Measurements from ENCODE around the gene HGFAC.

HGFAC gene

GRCh38 chr4:3493720-3494461 is 52.1 kb downstream of the HGFAC start:
- Histone ChIP-seq H3K27ac (ENCODE audit: poor library complexity, severe bottlenecking) (no peak overlapping the region), H3K27me3 (ENCODE audit: insufficient read depth, poor library complexity, severe bottlenecking) (no peaks in the 10 kb centered on the region), H3K4me1 (ENCODE audit: insufficient read depth, poor library complexity, severe bottlenecking) (no peaks in the 10 kb centered on the region), H3K36me3 (ENCODE audit: low read depth) (peaks cover 12% of the 10 kb centered on the region), H3K4me3 (ENCODE audit: severe bottlenecking) (no peak overlapping the region), H3K9me3 (ENCODE audit: severe bottlenecking) (no peaks in the 10 kb centered on the region)
- ATAC-seq (ENCODE audit: low read depth): no peak
- TF ChIP-seq CTCF (IDR thresholded peaks at IDR 0.05; ENCODE audit: poor library complexity, severe bottlenecking): no peak
- DNase-seq (ENCODE audit: low spot score): no peak

- no peak for DNase-seq (ENCODE audit: low spot score)
- no peak overlapping the region for H3K27ac ChIP-seq (ENCODE audit: poor library complexity, severe bottlenecking)
- H3K9me3 ChIP-seq (ENCODE audit: severe bottlenecking): no peaks in the 10 kb centered on the region
- peaks cover 12% of the 10 kb centered on the region for H3K36me3 ChIP-seq (ENCODE audit: low read depth)
- no peak overlapping the region for H3K4me3 ChIP-seq (ENCODE audit: severe bottlenecking)
- no peak for ATAC-seq (ENCODE audit: low read depth)
- H3K4me1 ChIP-seq (ENCODE audit: insufficient read depth, poor library complexity, severe bottlenecking): no peaks in the 10 kb centered on the region
- H3K27me3 ChIP-seq (ENCODE audit: insufficient read depth, poor library complexity, severe bottlenecking): no peaks in the 10 kb centered on the region
- no peak for TF ChIP-seq CTCF (IDR thresholded peaks at IDR 0.05; ENCODE audit: poor library complexity, severe bottlenecking)
Observed at GRCh38 chr4:3494462-3494871, 52.7 kb downstream of the HGFAC start.

GRCh38 chr4:3495204-3495975 is 53.6 kb downstream of the HGFAC start:
- Histone ChIP-seq H3K27ac (ENCODE audit: poor library complexity, severe bottlenecking) (no peak overlapping the region), H3K27me3 (ENCODE audit: insufficient read depth, poor library complexity, severe bottlenecking) (no peaks in the 10 kb centered on the region), H3K4me3 (ENCODE audit: severe bottlenecking) (no peak overlapping the region), H3K4me1 (ENCODE audit: insufficient read depth, poor library complexity, severe bottlenecking) (no peaks in the 10 kb centered on the region), H3K9me3 (ENCODE audit: severe bottlenecking) (no peaks in the 10 kb centered on the region), H3K36me3 (ENCODE audit: low read depth) (peaks cover 12% of the 10 kb centered on the region)
- no peak for ATAC-seq (ENCODE audit: low read depth)
- DNase-seq (ENCODE audit: low spot score): no peak
- TF ChIP-seq CTCF (IDR thresholded peaks at IDR 0.05; ENCODE audit: poor library complexity, severe bottlenecking): no peak

GRCh38 chr4:3496021-3496420 is 54.3 kb downstream of the HGFAC start:
- TF ChIP-seq CTCF (IDR thresholded peaks at IDR 0.05; ENCODE audit: poor library complexity, severe bottlenecking): no peak
- no peaks in the 10 kb centered on the region for H3K27me3 ChIP-seq (ENCODE audit: insufficient read depth, poor library complexity, severe bottlenecking)
- H3K36me3 ChIP-seq (ENCODE audit: low read depth): peaks cover 12% of the 10 kb centered on the region
- H3K4me3 ChIP-seq (ENCODE audit: severe bottlenecking): no peak overlapping the region
- ATAC-seq (ENCODE audit: low read depth): no peak
- no peaks in the 10 kb centered on the region for H3K4me1 ChIP-seq (ENCODE audit: insufficient read depth, poor library complexity, severe bottlenecking)
- no peak for DNase-seq (ENCODE audit: low spot score)
- no peaks in the 10 kb centered on the region for H3K9me3 ChIP-seq (ENCODE audit: severe bottlenecking)
- no peak overlapping the region for H3K27ac ChIP-seq (ENCODE audit: poor library complexity, severe bottlenecking)

- TF ChIP-seq CTCF (IDR thresholded peaks at IDR 0.05; ENCODE audit: poor library complexity, severe bottlenecking): no peak
- Histone ChIP-seq H3K27me3 (ENCODE audit: insufficient read depth, poor library complexity, severe bottlenecking) (no peaks in the 10 kb centered on the region), H3K4me3 (ENCODE audit: severe bottlenecking) (no peak overlapping the region), H3K4me1 (ENCODE audit: insufficient read depth, poor library complexity, severe bottlenecking) (no peaks in the 10 kb centered on the region), H3K27ac (ENCODE audit: poor library complexity, severe bottlenecking) (no peak overlapping the region), H3K36me3 (ENCODE audit: low read depth) (peaks cover 12% of the 10 kb centered on the region), H3K9me3 (ENCODE audit: severe bottlenecking) (no peaks in the 10 kb centered on the region)
- ATAC-seq (ENCODE audit: low read depth) (no peak), DNase-seq (ENCODE audit: low spot score) (no peak)
Observed at GRCh38 chr4:3497095-3497494, 55.3 kb downstream of the HGFAC start.
